Measurements from ENCODE around the gene ZNF23.

DNA sequence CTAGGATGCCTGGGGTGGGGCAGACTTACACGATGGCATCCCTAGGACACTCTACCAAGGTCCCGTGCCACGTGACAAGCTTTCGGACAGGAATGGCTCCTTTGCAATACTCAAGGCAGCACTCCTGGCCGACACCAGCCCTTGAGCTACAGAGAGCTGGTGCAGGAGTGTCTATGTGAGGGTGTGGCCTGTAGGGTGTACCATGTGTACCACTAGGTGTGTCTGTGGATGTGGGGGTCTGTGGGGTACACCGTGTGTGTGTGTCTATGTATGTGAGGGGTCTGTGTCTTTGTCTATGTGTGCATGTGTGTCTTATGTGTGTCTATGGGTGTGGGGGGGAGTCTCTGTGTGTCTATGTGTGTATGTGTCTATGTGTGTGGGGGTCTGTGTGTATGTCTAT lies 18.3 kb downstream of the ZNF23 start:
- no peak for TF ChIP-seq EZH2 (IDR thresholded peaks at IDR 0.05; ENCODE audit: insufficient read depth, poor library complexity, severe bottlenecking)
- TF ChIP-seq EZH2phosphoT487 (IDR thresholded peaks at IDR 0.05; ENCODE audit: insufficient read depth, low read depth): no peak
